NCI-H187 (cell line): ENCODE measurements around the gene GUCY1A1.

Source experiments
- DNase-seq, 2 experiments: peaks; one replicate each; lab custom pipeline; 2025; lab: John Stamatoyannopoulos, UW

The GUCY1A1 gene

GRCh38 chr4:155738548-155738947 lies 71.9 kb downstream of the GUCY1A1 start:
- no peak for DNase-seq

- DNase-seq: no peak
These were observed 74.9 kb downstream of the GUCY1A1 start for GRCh38 chr4:155741546-155741945.

- DNase-seq: no peak
These were observed 75.8 kb downstream of the GUCY1A1 start for GRCh38 chr4:155742310-155743015.

GRCh38 chr4:155745984-155746383 lies 79.3 kb downstream of the GUCY1A1 start:
- no peak for DNase-seq

- no peak for DNase-seq
These were observed 81.4 kb downstream of the GUCY1A1 start for GRCh38 chr4:155748039-155748438.

GRCh38 chr4:155749041-155749440 lies 82.4 kb downstream of the GUCY1A1 start:
- DNase-seq: no peak

GRCh38 chr4:155751569-155751968 lies 84.9 kb downstream of the GUCY1A1 start:
- DNase-seq: no peak

- no peak for DNase-seq
These were observed 91.2 kb downstream of the GUCY1A1 start for GRCh38 chr4:155757745-155758265.

- no peak for DNase-seq
These were observed 92.1 kb downstream of the GUCY1A1 start, which contains the start of gene GUCY1B1 for GRCh38 chr4:155758481-155759371. Gene GUCY1B1, plus strand, starts transcription at chr4:155759021. Its CDS starts 120 bp downstream, at chr4:155759141.

- no peak for DNase-seq
These were observed 93.0 kb downstream of the GUCY1A1 start for GRCh38 chr4:155759372-155760252.

GRCh38 chr4:155761047-155761446 lies 94.4 kb downstream of the GUCY1A1 start:
- DNase-seq: no peak

GRCh38 chr4:155761916-155762315 lies 95.3 kb downstream of the GUCY1A1 start:
- no peak for DNase-seq

GRCh38 chr4:155762334-155762733 lies 95.7 kb downstream of the GUCY1A1 start:
- no peak for DNase-seq

- no peak for DNase-seq
These were observed 96.9 kb downstream of the GUCY1A1 start for GRCh38 chr4:155763551-155763950.

- DNase-seq: no peak
These were observed 98.5 kb downstream of the GUCY1A1 start for GRCh38 chr4:155765149-155765548.

- DNase-seq: no peak
These were observed 100.0 kb downstream of the GUCY1A1 start for GRCh38 chr4:155766622-155767021.

- no peak for DNase-seq
These were observed 101.7 kb downstream of the GUCY1A1 start for GRCh38 chr4:155768370-155768769.

- no peak for DNase-seq
These were observed 102.4 kb downstream of the GUCY1A1 start for GRCh38 chr4:155769090-155769489.

GRCh38 chr4:155772459-155773195 lies 106.0 kb downstream of the GUCY1A1 start:
- no peak for DNase-seq

GRCh38 chr4:155773196-155773800 lies 106.7 kb downstream of the GUCY1A1 start:
- DNase-seq: no peak

GRCh38 chr4:155774033-155774432 lies 107.4 kb downstream of the GUCY1A1 start:
- DNase-seq: no peak
